ENCODE measurements around the gene RNF151.

The RNF151 gene

DNA sequence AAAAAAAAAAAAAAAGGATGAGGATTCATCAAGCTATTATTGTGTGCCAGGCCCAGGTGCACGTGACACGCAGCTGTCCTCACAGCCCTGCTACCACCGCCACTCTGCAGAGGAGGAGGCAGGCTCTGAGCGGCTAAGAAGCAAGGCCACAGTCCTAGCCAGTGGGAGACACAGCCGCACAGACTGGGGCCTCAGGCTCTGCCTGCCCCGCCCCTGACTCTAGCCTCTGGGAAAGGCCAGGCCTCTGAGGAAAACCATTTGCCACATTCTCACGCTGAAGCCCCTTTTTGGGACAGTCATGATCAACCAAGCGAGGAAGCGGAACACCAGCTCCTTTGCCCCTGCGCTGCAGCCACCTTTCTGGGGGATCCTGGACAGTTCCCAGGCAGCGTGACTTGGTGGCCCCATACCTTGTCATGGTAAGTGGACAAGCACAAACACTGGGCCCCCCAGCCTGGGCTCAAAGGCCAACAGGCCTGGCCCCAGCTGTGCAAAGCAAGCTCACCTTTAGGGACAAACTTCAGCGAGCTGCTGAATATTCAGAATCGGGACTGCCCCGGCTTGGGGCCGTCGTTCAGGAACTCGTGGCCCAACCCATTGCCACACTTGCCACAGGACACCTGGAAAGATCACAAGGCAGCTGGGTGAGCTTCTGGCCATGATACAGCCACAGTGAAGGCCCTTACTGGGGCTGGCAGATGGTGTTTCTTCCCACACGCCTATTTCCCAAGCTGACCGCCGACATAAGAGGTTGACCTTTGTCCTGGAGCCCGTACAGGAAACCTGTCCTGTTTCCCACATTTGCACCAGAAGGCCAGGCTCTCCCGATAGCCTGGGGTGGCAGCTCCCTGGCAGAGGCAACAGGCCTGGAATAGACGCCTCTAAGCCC is 26.1 kb upstream of the RNF151 start:
- DNase-seq (ENCODE audit: low read depth), result no peak
- TF ChIP-seq, protein P1, sequence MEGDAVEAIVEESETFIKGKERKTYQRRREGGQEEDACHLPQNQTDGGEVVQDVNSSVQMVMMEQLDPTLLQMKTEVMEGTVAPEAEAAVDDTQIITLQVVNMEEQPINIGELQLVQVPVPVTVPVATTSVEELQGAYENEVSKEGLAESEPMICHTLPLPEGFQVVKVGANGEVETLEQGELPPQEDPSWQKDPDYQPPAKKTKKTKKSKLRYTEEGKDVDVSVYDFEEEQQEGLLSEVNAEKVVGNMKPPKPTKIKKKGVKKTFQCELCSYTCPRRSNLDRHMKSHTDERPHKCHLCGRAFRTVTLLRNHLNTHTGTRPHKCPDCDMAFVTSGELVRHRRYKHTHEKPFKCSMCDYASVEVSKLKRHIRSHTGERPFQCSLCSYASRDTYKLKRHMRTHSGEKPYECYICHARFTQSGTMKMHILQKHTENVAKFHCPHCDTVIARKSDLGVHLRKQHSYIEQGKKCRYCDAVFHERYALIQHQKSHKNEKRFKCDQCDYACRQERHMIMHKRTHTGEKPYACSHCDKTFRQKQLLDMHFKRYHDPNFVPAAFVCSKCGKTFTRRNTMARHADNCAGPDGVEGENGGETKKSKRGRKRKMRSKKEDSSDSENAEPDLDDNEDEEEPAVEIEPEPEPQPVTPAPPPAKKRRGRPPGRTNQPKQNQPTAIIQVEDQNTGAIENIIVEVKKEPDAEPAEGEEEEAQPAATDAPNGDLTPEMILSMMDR (conservative IDR thresholded peaks at IDR 0.05; ENCODE audit: low read length), result no peak
- H3K4me3 ChIP-seq (ENCODE audit: low read length), result no peak overlapping the region

DNA sequence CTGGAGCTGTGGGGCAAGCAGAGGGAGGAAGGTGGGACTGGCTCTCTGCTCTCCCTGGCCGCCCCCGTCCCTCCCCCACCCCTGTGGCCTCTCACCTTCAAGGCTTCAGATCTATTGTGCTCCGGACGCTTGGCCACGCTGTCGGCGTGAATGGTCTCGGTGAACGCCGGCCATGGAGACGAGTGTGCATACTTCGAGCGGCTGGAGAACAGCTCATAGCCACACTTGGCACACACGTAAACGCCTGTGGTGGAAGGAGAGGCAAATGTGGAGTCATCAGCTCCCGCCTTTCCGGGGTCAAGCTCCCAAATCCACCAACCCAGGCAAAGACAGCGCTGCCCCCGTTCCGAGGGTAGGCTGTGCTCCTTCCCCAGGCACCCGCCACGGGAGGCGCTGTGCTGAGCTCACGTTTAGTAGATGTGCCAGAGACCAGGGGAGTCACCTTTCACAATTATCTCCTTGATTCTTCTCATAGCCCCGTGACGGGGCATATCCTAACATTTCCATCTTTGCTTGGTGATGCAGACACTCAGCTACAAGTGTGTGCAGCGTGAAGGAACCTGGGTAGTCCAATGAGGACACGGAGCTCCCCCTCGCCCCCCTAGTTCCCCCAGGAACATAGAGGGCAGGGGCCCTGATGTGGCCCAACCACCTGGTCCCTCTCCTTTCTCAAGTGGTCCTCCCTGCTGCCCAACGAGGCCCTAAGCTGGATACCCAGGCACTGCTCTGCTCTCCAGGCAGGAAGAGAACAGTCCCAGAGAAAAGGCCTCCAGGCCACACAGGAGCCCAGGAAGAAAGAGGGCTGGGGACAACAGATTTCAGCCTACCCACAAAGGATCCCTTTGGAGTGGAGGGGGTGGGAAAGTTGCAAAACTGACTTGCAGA is 25.3 kb upstream of the RNF151 start:
- TF ChIP-seq, protein P1 (conservative IDR thresholded peaks at IDR 0.05; ENCODE audit: low read length), result no peak
- no peak for DNase-seq (ENCODE audit: low read depth)
- peak overlapping the region; percentile 80 for H3K4me3 ChIP-seq (ENCODE audit: low read length)

DNA sequence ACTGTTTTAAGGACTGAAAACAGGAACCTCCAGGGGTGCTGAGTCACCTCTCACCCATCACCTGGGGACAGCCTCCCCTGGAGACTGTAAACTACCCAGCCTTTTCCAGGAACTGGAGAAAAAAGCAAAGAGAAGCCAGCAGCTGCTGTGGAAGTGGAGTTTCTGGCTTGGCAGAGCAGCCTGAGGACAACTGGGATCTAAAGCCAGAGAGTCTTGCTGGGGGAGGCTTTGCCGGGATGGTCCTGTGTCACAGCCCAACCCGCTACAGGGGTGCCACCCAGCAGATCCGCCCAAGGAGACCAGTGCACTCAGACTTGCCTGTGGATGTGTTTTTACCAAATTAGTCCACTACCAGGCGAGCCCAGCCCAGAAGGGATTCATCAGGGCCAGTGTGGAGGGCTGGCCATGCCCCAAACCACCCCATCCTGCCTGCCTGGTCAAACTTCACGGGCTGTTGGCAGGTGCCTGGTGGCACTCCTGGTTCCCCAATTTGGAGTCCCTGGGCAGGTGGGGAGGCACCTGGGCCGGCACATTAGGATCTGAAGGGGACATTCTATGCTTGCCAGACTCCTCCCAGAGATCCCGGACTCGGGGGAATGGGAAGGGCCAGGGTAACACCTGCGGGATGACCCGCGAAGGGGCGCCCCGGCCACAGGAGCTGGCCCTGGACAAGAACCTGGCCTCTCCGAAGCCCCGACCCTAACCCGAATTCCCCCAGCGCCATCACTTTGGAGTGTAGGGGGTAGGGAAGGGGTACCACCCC is 24.4 kb upstream of the RNF151 start:
- TF ChIP-seq, protein P1 (conservative IDR thresholded peaks at IDR 0.05; ENCODE audit: low read length), result no peak
- H3K4me3 ChIP-seq (ENCODE audit: low read length), result peak overlapping the region; percentile 80
- DNase-seq (ENCODE audit: low read depth), result peak; percentile 21

DNA sequence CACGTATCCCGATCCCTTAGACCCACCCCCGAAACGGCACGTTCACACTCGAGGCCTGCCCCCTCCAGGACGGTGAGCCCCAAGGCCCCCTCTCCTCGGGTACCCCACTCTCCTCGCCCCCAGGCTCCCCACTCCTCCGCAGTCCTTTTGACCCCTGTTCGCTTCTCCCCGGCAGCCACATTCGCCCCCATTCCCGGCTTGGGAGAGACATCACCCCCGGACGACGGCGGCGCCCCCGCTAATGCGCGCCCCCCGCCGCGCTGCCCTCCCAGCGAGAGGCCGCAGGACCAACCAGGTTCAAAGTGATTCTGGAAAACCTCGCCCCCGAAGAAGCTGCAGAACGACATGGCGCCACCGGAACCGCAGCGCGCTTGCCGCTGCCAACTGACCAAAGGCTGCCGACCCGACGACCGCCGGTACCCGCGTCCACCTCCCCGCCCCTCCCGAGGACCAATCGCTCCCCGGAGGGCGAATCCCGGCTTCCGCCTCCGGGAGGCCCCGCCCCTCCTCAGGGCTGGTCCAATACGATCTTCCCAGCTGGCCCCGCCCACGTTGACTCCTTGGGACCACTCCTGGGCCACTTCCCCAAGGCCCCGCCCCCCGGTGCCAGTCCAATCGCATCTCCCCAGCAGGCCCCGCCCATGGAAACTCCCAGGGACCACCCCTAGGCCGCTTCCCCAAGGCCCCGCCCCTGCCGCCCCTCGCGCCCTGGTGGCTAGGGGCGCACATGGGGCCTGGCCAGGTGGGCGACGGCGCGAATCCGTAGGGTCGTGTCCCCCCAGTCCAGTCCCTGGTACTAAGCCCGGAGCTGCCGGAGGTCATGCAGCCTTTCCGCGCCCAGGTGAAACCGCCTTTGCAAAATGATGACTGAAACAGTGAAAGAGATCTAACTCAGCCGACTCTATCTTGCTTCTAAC is 23.6 kb upstream of the RNF151 start, which contains the start of gene MSRB1:
TSS of gene MSRB1 (minus strand) at position 390 of the 917 bp plus-strand sequence. CDS start at position 347, 43 bp downstream.
- TF ChIP-seq, protein P1 (conservative IDR thresholded peaks at IDR 0.05; ENCODE audit: low read length), result no peak; the same call in 1 of the 2 replicates
- peak; percentile 96 for DNase-seq (ENCODE audit: low read depth)

DNA sequence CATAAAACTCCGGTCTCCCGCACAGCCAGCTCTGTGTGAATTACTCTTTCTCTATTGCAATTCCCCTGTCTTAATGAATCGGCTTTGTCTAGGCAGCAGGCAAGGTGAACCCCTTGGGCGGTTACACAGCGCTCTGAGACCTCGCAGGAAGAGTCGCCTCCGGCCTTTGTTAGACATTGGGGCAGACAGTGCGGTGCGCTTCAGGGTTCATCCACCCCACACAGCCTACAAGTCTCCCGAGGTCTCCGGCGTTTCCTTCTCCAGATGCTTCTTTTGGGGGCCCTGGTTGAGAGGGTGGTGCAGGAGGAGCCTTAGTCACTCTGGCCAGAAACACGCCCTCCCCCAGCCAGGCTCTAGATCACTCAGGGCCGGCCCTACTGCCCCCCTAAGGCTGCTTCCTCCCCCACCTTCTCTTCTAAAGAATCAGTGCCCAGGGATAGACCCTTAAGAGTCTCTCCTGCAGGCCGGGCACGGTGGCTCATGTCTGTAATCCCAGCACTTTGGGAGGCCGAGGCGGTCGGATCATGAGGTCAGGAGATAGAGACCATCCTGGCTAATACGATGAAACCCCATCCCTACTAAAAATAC is 21.9 kb upstream of the RNF151 start:
- TF ChIP-seq, protein P1 (conservative IDR thresholded peaks at IDR 0.05; ENCODE audit: low read length), result no peak
- no peak overlapping the region for H3K4me3 ChIP-seq (ENCODE audit: low read length)
- DNase-seq (ENCODE audit: low read depth), result no peak

More for the DNA sequence above, 23.6 kb upstream of the RNF151 start, which contains the start of gene MSRB1:
- H3K4me3 ChIP-seq (ENCODE audit: low read length), result peak within 1 kb of the TSS; percentile 80

Measured in AG10803 (cell line).